Panc1 (cell line): ENCODE measurements around the gene DDX49. TPM values are rescaled to one million over a fixed set of nuclear protein-coding genes. Genes with fewer than 3 reads are reported as not detected.

Experiments used
- ATAC-seq: fragments of 200-7000 bp; cut with Tn5 transposase; 2 replicates; pipeline ENCODE4 v1.9.1; 2020; ENCODE audit warnings: mild to moderate bottlenecking, moderate library complexity
- BruUV-seq: library from RNA; stranded (reverse); fragments of 400-500 nt; replicated peaks from 2 replicates; lab custom pipeline; 2021; lab: Mats Ljungman, UMichigan
- CTCF ChIA-PET: fragments of 300-600 bp; sonication (Branson Sonifier 250); formaldehyde crosslinking; loops from one replicate; lab custom pipeline; 2022; ENCODE audit warnings: antibody characterized with exemption; lab: Charles Lee
- POLR2A ChIA-PET: fragments of 300-600 bp; sonication (Branson Sonifier 250); formaldehyde crosslinking; loops from one replicate; lab custom pipeline; 2022; ENCODE audit warnings: antibody characterized with exemption; lab: Charles Lee
- DNase-seq: peaks from one replicate; pipeline ENCODE4 v3.0.0-alpha.2; 2010; ENCODE audit warnings: low read depth, low spot score
- H3K27ac ChIP-seq: 2 replicates; pipeline ENCODE4 v1.5.1; 2011; ENCODE audit warnings: mild to moderate bottlenecking, low read length, inconsistent platforms
- H3K27me3 ChIP-seq: fragments of 200-500 bp; sonication (Bioruptor generic); 2 replicates; pipeline ENCODE4 v1.6.0; 2014; ENCODE audit warnings: low read length, inconsistent platforms; ENCODE audit not compliant: control insufficient read depth, insufficient read depth
- H3K36me3 ChIP-seq: fragments of 200-500 bp; sonication (Bioruptor generic); 2 replicates; pipeline ENCODE4 v1.5.1; 2014; ENCODE audit warnings: inconsistent platforms, mild to moderate bottlenecking, low read length, moderate library complexity; ENCODE audit not compliant: control insufficient read depth, insufficient read depth
- H3K4me1 ChIP-seq: 2 replicates; pipeline ENCODE4 v1.5.1; 2011; ENCODE audit warnings: inconsistent platforms, mild to moderate bottlenecking, low read length, moderate library complexity; ENCODE audit not compliant: control insufficient read depth, insufficient read depth
- H3K4me3 ChIP-seq, 2 experiments: 2 replicates each; pipeline ENCODE4 v1.5.1; 2011 to 2012; ENCODE audit warnings: low read depth in 2 of 2, low read length in 2 of 2, mild to moderate bottlenecking in 2 of 2, inconsistent platforms in 1 of 2, moderate library complexity in 1 of 2
- H3K9me3 ChIP-seq: fragments of 200-500 bp; sonication (Bioruptor generic); 2 replicates; pipeline ENCODE4 v1.5.1; 2014; ENCODE audit warnings: low read depth, mild to moderate bottlenecking, inconsistent platforms, low read length, moderate library complexity; ENCODE audit not compliant: control insufficient read depth, insufficient read depth
- CTCF ChIP-seq: fragments of 450-650 bp; IDR thresholded peaks from 2 replicates; pipeline ENCODE4 v1.5.1; 2017; ENCODE audit warnings: mild to moderate bottlenecking
- POLR2AphosphoS5 ChIP-seq: IDR thresholded peaks from 2 replicates; pipeline ENCODE4 v1.6.1; 2012; ENCODE audit warnings: mild to moderate bottlenecking, low read depth, low read length, moderate library complexity
- REST ChIP-seq, 2 experiments: IDR thresholded peaks; 2 replicates each; pipeline ENCODE4 v1.6.1; 2011 to 2012; ENCODE audit warnings: low read depth in 2 of 2, control low read depth in 1 of 2, low read length in 1 of 2, mild to moderate bottlenecking in 1 of 2, moderate library complexity in 1 of 2; ENCODE audit not compliant: insufficient read depth in 1 of 2
- SIN3A ChIP-seq: IDR thresholded peaks from 2 replicates; pipeline ENCODE4 v1.6.1; 2012; ENCODE audit warnings: low read depth, mild to moderate bottlenecking, low read length, moderate library complexity, borderline replicate concordance; ENCODE audit not compliant: insufficient read depth
- TCF7L2 ChIP-seq: IDR thresholded peaks from 2 replicates; pipeline ENCODE4 v1.6.1; 2011; ENCODE audit warnings: mild to moderate bottlenecking, low read depth, low read length, inconsistent platforms
- in situ Hi-C: cut with HindIII; loops from 2 replicates; pipeline ENCODE4 v1.10.0; 2016; ENCODE audit warnings: low sequenced_read_pairs, low pct_unique_long_range_greater_than_20kb
- intact Hi-C: fragments of 100-400 bp; cut with micrococcal nuclease; formaldehyde crosslinking; loops from one replicate; pipeline ENCODE4 v1.10.0; 2022; ENCODE audit not compliant: unreplicated experiment
- total RNA-seq: library from RNA; stranded (reverse); gene quantifications from one replicate; pipeline ENCODE4 v1.2.1, GENCODE V29; 2021; ENCODE audit not compliant: unreplicated experiment

DDX49 gene
- total RNA-seq, 1 experiment from 2014 or later: 41.5 TPM

GRCh38 chr19:18940769-18941627, 21.5 kb downstream of the DDX49 start, which contains the start of gene HOMER3:
Gene HOMER3, minus strand, starts transcription at chr19:18941217. Its CDS starts 2,235 bp downstream, at chr19:18938982.
- TF ChIP-seq SIN3A (no peak), TCF7L2 (no peak), POLR2AphosphoS5 (no peak), REST (IDR thresholded peaks at IDR 0.05; ENCODE audit: insufficient read depth in 1 of 2, low read depth in 2 of 2, low read length in 1 of 2) (no peak), CTCF (peak; percentile 82; the same call in 1 of the 2 replicates)
- Histone ChIP-seq H3K36me3 (peaks cover 2% of the 10 kb centered on the region; the same call in 1 of the 2 replicates), H3K4me1 (peaks cover 5% of the 10 kb centered on the region), H3K27ac (peak within 1 kb of the TSS; percentile 77), H3K27me3 (no peaks in the 10 kb centered on the region), H3K4me3 (peak within 1 kb of the TSS; percentile 69 to 74), H3K9me3 (no peaks in the 10 kb centered on the region)
- intact Hi-C loops: no loop called here
- ChIA-PET CTCF (interaction anchor here (0.6 kb wide), 1 partner anchor 279 kb away, joined by 3 read pairs; no protein-coding TSS in a partner anchor), POLR2A (no interaction called here)
- in situ Hi-C loops: no loop called here
- DNase-seq (no peak), ATAC-seq (peak; percentile 89)
- no TSS peak for BruUV-seq

GRCh38 chr19:18941628-18942354, 22.3 kb downstream of the DDX49 start:
- POLR2A ChIA-PET: interaction anchor here (0.5 kb wide), 1 partner anchor 42 kb away, joined by 3 read pairs; no protein-coding TSS in a partner anchor
- peaks cover 5% of the 10 kb centered on the region for H3K4me1 ChIP-seq
- no peaks in the 10 kb centered on the region for H3K9me3 ChIP-seq
- H3K27ac ChIP-seq: peak overlapping the region; percentile 77
- TF ChIP-seq REST (IDR thresholded peaks at IDR 0.05; ENCODE audit: insufficient read depth in 1 of 2, low read depth in 2 of 2, low read length in 1 of 2): no peak
- TF ChIP-seq SIN3A: no peak
- TF ChIP-seq POLR2AphosphoS5: no peak
- TF ChIP-seq TCF7L2: no peak
- no peak for TF ChIP-seq CTCF
- H3K36me3 ChIP-seq: peaks cover 2% of the 10 kb centered on the region; the same call in 1 of the 2 replicates
- no TSS peak for BruUV-seq
- peak overlapping the region; percentile 20 to 34 for H3K4me3 ChIP-seq
- CTCF ChIA-PET: interaction anchor here (0.7 kb wide), 1 partner anchor 15 kb away, joined by 3 read pairs; no protein-coding TSS in a partner anchor
- intact Hi-C loops (no loop called here), in situ Hi-C loops (no loop called here)
- DNase-seq (no peak), ATAC-seq (no peak)
- no peaks in the 10 kb centered on the region for H3K27me3 ChIP-seq
